Mammary epithelial cell (primary cell): ENCODE data around the gene FBP2.

Experiments used
- CTCF ChIP-seq, 2 donors: IDR thresholded peaks in 1 of 2; conservative IDR thresholded peaks in 1 of 2; 2 replicates each; pipeline ENCODE4 v1.5.1; 2011 to 2012; ENCODE audit warnings: inconsistent platforms in 2 of 2, low read length in 2 of 2, mild to moderate bottlenecking in 2 of 2, control low read depth in 1 of 2, low read depth in 1 of 2; ENCODE audit not compliant: insufficient read depth in 1 of 2; ENCODE audit errors: extremely low read depth in 1 of 2
- EZH2 ChIP-seq: IDR thresholded peaks from 2 replicates; pipeline ENCODE4 v1.6.1; 2012; ENCODE audit warnings: low read length, inconsistent platforms, borderline replicate concordance

- no peak for TF ChIP-seq CTCF (conservative IDR thresholded peaks at IDR 0.05 in 1 of 2, IDR thresholded peaks at IDR 0.05 in 1 of 2; ENCODE audit: extremely low read depth in 1 of 2, insufficient read depth in 1 of 2, low read depth in 1 of 2, low read length in 2 of 2)
- no peak for TF ChIP-seq EZH2
Measured at GRCh38 chr9:94554078-94554438, 39.6 kb downstream of the FBP2 start.
